Left lung (tissue), 10 donors: ENCODE data around the gene UBXN11. TPM values are rescaled to one million over a fixed set of nuclear protein-coding genes. Genes with fewer than 3 reads are reported as not detected.

Experiments used
- ATAC-seq: fragments of 200-7000 bp; cut with Tn5 transposase; one replicate; pipeline ENCODE4 v1.9.1; 2020; ENCODE audit warnings: moderate library complexity
- DNase-seq, 4 donors: peaks; one replicate each; pipeline ENCODE4 v3.0.0-alpha.2; 2013 to 2020
- H3K27ac ChIP-seq, 2 donors: fragments of 200-600 bp; sonication (generic) in 1 of 2; one replicate each; pipeline versions ENCODE4 v1.5.0 to v1.8.0; 2020 to 2021
- H3K27me3 ChIP-seq, 2 donors: fragments of 200-600 bp; sonication (generic) in 1 of 2; one replicate each; pipeline versions ENCODE4 v1.5.0 to v1.8.0; 2020 to 2021
- H3K36me3 ChIP-seq, 2 donors: fragments of 200-600 bp; sonication (generic) in 1 of 2; one replicate each; pipeline versions ENCODE4 v1.5.0 to v1.8.0; 2020 to 2021
- H3K4me1 ChIP-seq, 2 donors: fragments of 200-600 bp; one replicate each; pipeline ENCODE4 v1.8.0; 2021
- H3K4me3 ChIP-seq, 2 donors: fragments of 200-600 bp; sonication (generic) in 1 of 2; one replicate each; pipeline versions ENCODE4 v1.5.0 to v1.8.0; 2020 to 2021; ENCODE audit warnings: mild to moderate bottlenecking in 1 of 2
- H3K9me3 ChIP-seq, 2 donors: fragments of 200-600 bp; sonication (generic) in 1 of 2; one replicate each; pipeline versions ENCODE4 v1.5.0 to v1.8.0; 2020 to 2021
- CTCF ChIP-seq, 2 donors: fragments of 200-600 bp; sonication (generic) in 1 of 2; IDR thresholded peaks; one replicate each; pipeline versions ENCODE4 v1.5.0 to v1.8.0; 2021; ENCODE audit warnings: antibody characterized with exemption in 2 of 2
- intact Hi-C, 2 donors: fragments of 100-400 bp; cut with DNase I; formaldehyde crosslinking; loops; one replicate each; pipeline versions ENCODE4 v1.11.2 to v1.14.2; 2022
- polyA plus RNA-seq, 6 donors: library from polyadenylated mRNA; unstranded; fragments of 120-200 nt; gene quantifications; one replicate each; pipeline ENCODE4 v1.2.1, GENCODE V29; 2013; ENCODE audit not compliant: insufficient read length in 6 of 6
- total RNA-seq, 2 donors: library from RNA; stranded (reverse); fragmentation: NEBNext Ultra II Directional; extraction: Animal tissue kit (Norgen Biotek cat#: 25700); gene quantifications; one replicate each; pipeline ENCODE4 v1.2.1, GENCODE V29; 2021
- donor health status: DM: no; HTN: yes; CAD: no.
- donor health status: DM: no; HTN: no; CAD: no.

The UBXN11 gene
- total and polyA plus RNA-seq, 8 donors, result 23.0 to 43.1 (median 26.1) TPM

DNA sequence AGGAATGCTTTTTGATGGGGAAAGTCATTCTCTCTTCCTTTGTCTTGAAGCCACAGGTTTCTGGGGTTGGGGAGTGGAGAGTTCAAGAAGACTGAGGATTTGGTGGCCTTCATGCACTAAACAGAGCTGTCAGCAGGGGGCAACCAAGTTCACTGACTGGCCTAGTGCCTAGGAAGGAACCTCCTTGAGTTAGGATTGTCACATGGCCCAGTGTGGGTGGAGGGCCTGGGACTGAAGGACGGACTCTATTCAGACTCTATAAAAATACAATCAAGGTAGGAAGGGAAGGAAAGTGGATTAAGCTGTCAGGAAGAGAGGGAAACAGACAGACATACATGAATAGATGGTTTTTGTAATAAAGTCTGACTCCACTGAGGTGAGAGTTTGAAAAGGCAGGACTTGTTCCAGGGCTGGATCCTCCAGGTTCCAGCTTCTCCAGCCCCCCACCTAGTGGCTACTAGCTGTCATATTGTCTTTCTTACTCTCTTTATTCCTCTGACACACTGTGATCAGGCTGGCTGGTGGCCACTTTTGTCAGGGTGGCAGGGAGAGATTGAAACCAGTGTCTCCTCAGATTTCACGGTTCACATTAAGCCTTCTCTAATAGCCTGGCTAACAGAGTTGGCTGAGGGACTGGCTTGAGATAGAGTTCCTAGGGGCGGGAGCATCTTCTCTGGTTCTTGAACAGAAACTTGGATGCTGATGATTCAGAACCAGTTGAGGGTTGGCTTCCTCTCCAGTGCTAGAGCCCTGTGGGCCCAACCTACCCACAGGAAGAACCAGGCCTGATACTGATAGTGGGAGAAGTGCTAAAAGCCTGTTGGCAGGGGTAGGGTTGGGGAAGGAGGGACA is 30.6 kb downstream of the UBXN11 start:
- Histone ChIP-seq H3K4me3 (no peak overlapping the region), H3K9me3 (no peaks in the 10 kb centered on the region), H3K27me3 (no peaks in the 10 kb centered on the region), H3K27ac (peak overlapping the region; percentile 94 to 98), H3K4me1 (peaks cover 42 to 60% of the 10 kb centered on the region in 2 donors), H3K36me3 (peaks cover 0 to 15% of the 10 kb centered on the region in 2 donors)
- DNase-seq (peak; percentile 68 to 87 (median 81)), ATAC-seq (peak; percentile 72)
- intact Hi-C loops, result no loop called here
- TF ChIP-seq CTCF (IDR thresholded peaks at IDR 0.05), result peak; percentile 64 to 85

DNA sequence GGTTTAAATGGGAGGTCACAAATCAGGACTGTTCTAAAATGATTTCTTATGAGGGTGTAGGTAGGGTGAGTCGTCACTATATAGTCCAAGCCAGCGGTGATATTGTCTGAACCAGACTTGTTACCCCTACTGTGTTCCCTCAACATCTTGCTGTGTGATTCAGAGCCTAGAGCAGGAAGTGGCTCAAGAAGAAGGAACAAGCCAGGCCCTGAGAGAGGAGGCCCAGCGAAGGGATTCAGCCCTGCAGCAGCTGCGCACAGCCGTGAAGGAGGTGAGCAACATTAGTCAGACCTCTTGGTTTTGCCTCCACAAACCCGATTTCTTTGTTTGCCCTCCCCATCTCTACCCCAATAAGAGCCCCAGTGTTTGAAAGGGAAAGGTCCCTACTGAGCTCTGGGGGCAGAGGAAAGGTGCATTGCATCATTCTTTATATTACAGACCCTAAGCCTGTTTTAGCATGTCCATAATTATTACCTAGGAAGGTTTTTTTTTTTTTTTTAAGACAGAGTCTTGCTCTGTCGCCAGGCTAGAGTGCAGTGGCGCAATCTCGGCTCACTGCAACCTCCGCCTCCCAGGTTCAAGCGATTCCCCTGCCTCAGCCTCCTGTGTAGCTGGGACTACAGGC is 31.5 kb downstream of the UBXN11 start:
- H3K36me3 ChIP-seq, result peaks cover 0 to 24% of the 10 kb centered on the region in 2 donors
- intact Hi-C loops, result no loop called here
- no peaks in the 10 kb centered on the region for H3K9me3 ChIP-seq
- H3K27me3 ChIP-seq, result no peaks in the 10 kb centered on the region
- no peak overlapping the region for H3K4me3 ChIP-seq
- ATAC-seq (no peak), DNase-seq (peak in 2 of 4 donors; percentile 49 to 85)
- no peak for TF ChIP-seq CTCF (IDR thresholded peaks at IDR 0.05)
- H3K4me1 ChIP-seq, result peaks cover 42 to 56% of the 10 kb centered on the region in 2 donors
- peak overlapping the region; percentile 94 to 98 for H3K27ac ChIP-seq

- Histone ChIP-seq H3K27me3 (no peaks in the 10 kb centered on the region), H3K27ac (no peak overlapping the region), H3K9me3 (peaks cover 0 to 12% of the 10 kb centered on the region in 2 donors), H3K36me3 (peaks cover 0 to 58% of the 10 kb centered on the region in 2 donors), H3K4me1 (peaks cover 0 to 3% of the 10 kb centered on the region in 2 donors), H3K4me3 (no peak overlapping the region)
- no peak for TF ChIP-seq CTCF (IDR thresholded peaks at IDR 0.05)
- ATAC-seq (no peak), DNase-seq (no peak)
- intact Hi-C loops, result no loop called here
Observed at GRCh38 chr1:26269198-26269550, 37.3 kb downstream of the UBXN11 start.

GRCh38 chr1:26268290-26269197 is 37.9 kb downstream of the UBXN11 start:
- TF ChIP-seq CTCF (IDR thresholded peaks at IDR 0.05), result no peak
- peaks cover 0 to 65% of the 10 kb centered on the region in 2 donors for H3K36me3 ChIP-seq
- H3K27me3 ChIP-seq, result no peaks in the 10 kb centered on the region
- H3K27ac ChIP-seq, result no peak overlapping the region
- DNase-seq (no peak), ATAC-seq (no peak)
- H3K4me1 ChIP-seq, result no peaks in the 10 kb centered on the region
- no peak overlapping the region for H3K4me3 ChIP-seq
- H3K9me3 ChIP-seq, result peaks cover 0 to 12% of the 10 kb centered on the region in 2 donors
- intact Hi-C loops, result no loop called here
